K562 (cell line): ENCODE results near the gene CD164. TPM values are rescaled to one million over a fixed set of nuclear protein-coding genes. Genes with fewer than 3 reads are reported as not detected.

ENCODE experiments used
- ATAC-seq: fragments of 200-7000 bp; cut with Tn5 transposase; 3 replicates; pipeline ENCODE4 v1.9.1; 2020; ENCODE audit warnings: moderate library complexity
- BruUV-seq: library from RNA; stranded (reverse); fragments of 400-500 nt; replicated peaks from 2 replicates; lab custom pipeline; 2021; lab: Mats Ljungman, UMichigan
- CTCF ChIA-PET: fragments of 300-600 bp; formaldehyde crosslinking; extraction: SDS; loops from one replicate; lab custom pipeline; 2021; ENCODE audit warnings: low intra/inter-chr PET ratio; lab: Yijun Ruan, JAX
- POLR2A ChIA-PET: fragments of 300-600, 350-650 bp; sonication (Branson Sonifier 250); formaldehyde crosslinking; extraction: SDS; loops from one replicate; lab custom pipeline; 2021; ENCODE audit warnings: antibody characterized with exemption, inconsistent platforms; lab: Yijun Ruan, JAX
- DNase-seq, 4 experiments: peaks; one replicate each; pipeline versions ENCODE4 v3.0.0 to v3.0.0-alpha.2; 2011 to 2018; ENCODE audit warnings: low spot score in 3 of 4, mixed read lengths in 3 of 4; ENCODE audit errors: extremely low read depth in 1 of 4
- FAIRE-seq: peaks from 2 replicates; lab custom pipeline; 2011; peaks lifted over from hg19 to GRCh38; lab: Jason Lieb, UNC
- H2AFZ ChIP-seq: 2 replicates; pipeline ENCODE4 v1.6.0; 2011; ENCODE audit warnings: low read depth, low read length, control low read depth, inconsistent platforms
- H3K27ac ChIP-seq: fragments of 200-600 bp; 3 replicates; pipeline ENCODE4 v1.8.0; 2011; ENCODE audit warnings: low read depth, mild to moderate bottlenecking, control low read depth, inconsistent platforms, low read length, moderate library complexity, mixed read lengths; ENCODE audit errors: extremely low read depth
- H3K27me3 ChIP-seq, 2 experiments: fragments of 300-600 bp in 1 of 2; 2 replicates in 1 of 2; 3 replicates in 1 of 2; pipeline versions ENCODE4 v1.6.0 to v1.8.0; 2011; ENCODE audit warnings: inconsistent platforms in 2 of 2, low read length in 2 of 2, mild to moderate bottlenecking in 1 of 2, mixed read lengths in 1 of 2, moderate library complexity in 1 of 2; ENCODE audit not compliant: control insufficient read depth in 2 of 2, insufficient read depth in 2 of 2
- H3K36me3 ChIP-seq: fragments of 300-600 bp; 3 replicates; pipeline ENCODE4 v1.8.0; 2011; ENCODE audit warnings: mild to moderate bottlenecking, low read length, inconsistent platforms; ENCODE audit not compliant: control insufficient read depth, insufficient read depth
- H3K4me1 ChIP-seq, 2 experiments: fragments of 200-600 bp in 1 of 2; replicated peaks in 1 of 2; 2 replicates in 1 of 2; 3 replicates in 1 of 2; pipeline versions ENCODE4 v1.5.1 to v1.8.0; 2011; ENCODE audit warnings: inconsistent platforms in 2 of 2, low read length in 2 of 2, mild to moderate bottlenecking in 1 of 2, mixed read lengths in 1 of 2, moderate library complexity in 1 of 2; ENCODE audit not compliant: control insufficient read depth in 2 of 2, insufficient read depth in 2 of 2
- H3K4me2 ChIP-seq: 2 replicates; pipeline ENCODE4 v1.6.1; 2011; ENCODE audit warnings: low read length, control low read depth, inconsistent platforms, mixed read lengths; ENCODE audit not compliant: insufficient read depth
- H3K4me3 ChIP-seq: fragments of 200-600 bp; sonication (generic), shearing (Covaris generic); 2 replicates; pipeline ENCODE4 v1.5.1; 2016; ENCODE audit warnings: control low read depth, inconsistent platforms
- H3K79me2 ChIP-seq: fragments of 200-600 bp; 3 replicates; pipeline ENCODE4 v1.8.0; 2011; ENCODE audit warnings: low read length, inconsistent platforms; ENCODE audit not compliant: control insufficient read depth, insufficient read depth
- H3K9ac ChIP-seq, 2 experiments: 2 replicates each; pipeline versions ENCODE4 v1.6.0 to v1.6.1; 2011; ENCODE audit warnings: low read depth in 2 of 2, low read length in 2 of 2, control low read depth in 1 of 2, inconsistent platforms in 1 of 2, mild to moderate bottlenecking in 1 of 2, mixed read lengths in 1 of 2; ENCODE audit not compliant: insufficient read depth in 1 of 2
- H3K9me1 ChIP-seq: one replicate; pipeline ENCODE4 v1.6.0; 2011; ENCODE audit warnings: inconsistent platforms, mild to moderate bottlenecking, low read length, moderate library complexity; ENCODE audit not compliant: control insufficient read depth, insufficient read depth
- H3K9me3 ChIP-seq: replicated peaks from 2 replicates; pipeline ENCODE4 v1.5.1; 2011; ENCODE audit warnings: low read depth, low read length, inconsistent platforms; ENCODE audit not compliant: control insufficient read depth, insufficient read depth
- H4K20me1 ChIP-seq: replicated peaks from 2 replicates; pipeline ENCODE4 v1.6.1; 2011; ENCODE audit warnings: low read length, inconsistent platforms, mixed read lengths; ENCODE audit not compliant: control insufficient read depth, insufficient read depth
- BCL6 ChIP-seq: fragments of 250-450 bp; sonication (Bioruptor Pico); IDR thresholded peaks from 2 replicates; pipeline ENCODE4 v1.4.0; 2020
- CBFA2T3 ChIP-seq: fragments of 450-650 bp; IDR thresholded peaks from 2 replicates; pipeline ENCODE4 v1.6.1; 2017
- E2F3 ChIP-seq: fragments of 250-450 bp; sonication (Bioruptor Pico); IDR thresholded peaks from 2 replicates; pipeline ENCODE4 v1.4.0; 2020; ENCODE audit warnings: mild to moderate bottlenecking
- ETV1 ChIP-seq: fragments of 450-650 bp; conservative IDR thresholded peaks from 2 replicates; pipeline ENCODE4 v1.6.1; 2016; ENCODE audit warnings: missing genetic modification characterization, control low read depth, low read depth, missing compliant biosample characterization
- FOXA1 ChIP-seq: fragments of 450-650 bp; IDR thresholded peaks from 2 replicates; pipeline ENCODE4 v1.6.1; 2016; ENCODE audit warnings: mild to moderate bottlenecking, borderline replicate concordance
- FOXK1 ChIP-seq: sonication (generic); formaldehyde crosslinking; IDR thresholded peaks from 2 replicates; pipeline ENCODE4 v1.8.0; 2022; ENCODE audit warnings: missing genetic modification reagents, mild to moderate bottlenecking, borderline replicate concordance
- GTF2E2 ChIP-seq: fragments of 200-800 bp; sonication (Bioruptor generic); IDR thresholded peaks from 2 replicates; pipeline ENCODE4 v1.6.1; 2016; ENCODE audit warnings: missing genetic modification characterization, missing compliant biosample characterization
- HEY1 ChIP-seq: fragments of 250-450 bp; sonication (Bioruptor Pico); IDR thresholded peaks from 2 replicates; pipeline ENCODE4 v1.5.0; 2020; ENCODE audit warnings: mild to moderate bottlenecking, moderate library complexity, borderline replicate concordance
- HNRNPK ChIP-seq: fragments of 200-400 bp; formaldehyde crosslinking; IDR thresholded peaks from one replicate; pipeline ENCODE4 v1.6.1; 2018; ENCODE audit warnings: mild to moderate bottlenecking, low read depth, low read length; ENCODE audit not compliant: poor library complexity, severe bottlenecking
- MAZ ChIP-seq, 2 experiments: fragments of 450-650 bp in 1 of 2; sonication (generic) in 1 of 2; formaldehyde crosslinking; IDR thresholded peaks in 1 of 2; conservative IDR thresholded peaks in 1 of 2; 2 replicates each; pipeline versions ENCODE4 v1.4.0 to v1.5.0; 2020; ENCODE audit warnings: mild to moderate bottlenecking in 1 of 2, missing genetic modification reagents in 1 of 2
- MTA3 ChIP-seq: fragments of 450-650 bp; formaldehyde crosslinking; IDR thresholded peaks from 2 replicates; pipeline ENCODE4 v1.6.1; 2017; ENCODE audit warnings: mild to moderate bottlenecking, borderline replicate concordance
- NR2F6 ChIP-seq: fragments of 450-650 bp; formaldehyde crosslinking; IDR thresholded peaks from 2 replicates; pipeline ENCODE4 v1.4.0; 2020; ENCODE audit warnings: mild to moderate bottlenecking
- SMAD1 ChIP-seq: fragments of 150-350 bp; IDR thresholded peaks from 2 replicates; pipeline ENCODE4 v1.6.1; 2014; ENCODE audit warnings: low read length, low read depth; ENCODE audit not compliant: partially characterized antibody
- TRIM28 ChIP-seq: fragments of 450-650 bp; IDR thresholded peaks from 2 replicates; pipeline ENCODE4 v1.6.1; 2017
- YY1 ChIP-seq, 3 experiments: IDR thresholded peaks; 2 replicates each; pipeline ENCODE4 v1.6.1; 2011; ENCODE audit warnings: low read length in 2 of 3, mild to moderate bottlenecking in 2 of 3, moderate library complexity in 2 of 3, borderline replicate concordance in 1 of 3, control low read depth in 1 of 3, low read depth in 1 of 3; ENCODE audit not compliant: insufficient read depth in 3 of 3, insufficient replicate concordance in 2 of 3, control insufficient read depth in 1 of 3, insufficient read length in 1 of 3; ENCODE audit errors: extremely low read depth in 1 of 3
- ZNF175 ChIP-seq: fragments of 200-800 bp; sonication (Bioruptor generic); IDR thresholded peaks from 2 replicates; pipeline ENCODE4 v1.6.1; 2016; ENCODE audit warnings: low read depth, mild to moderate bottlenecking, missing genetic modification characterization, missing compliant biosample characterization
- ZNF707 ChIP-seq: fragments of 250-450 bp; sonication (Bioruptor Pico); conservative IDR thresholded peaks from 2 replicates; pipeline ENCODE4 v1.8.0; 2022; ENCODE audit warnings: inconsistent platforms, mild to moderate bottlenecking, moderate library complexity
- WGBS: fragments of 100-300 bp; shearing (Covaris generic); methylation state at CpG from one replicate; pipeline ENCODE4 v1.1.6; 2016; ENCODE audit warnings: low coverage, mixed read lengths; ENCODE audit not compliant: insufficient coverage; ENCODE audit errors: missing lambda C conversion rate; 5-methylcytosine and 5-hydroxymethylcytosine counted together
- in situ Hi-C: fragments of 300-500 bp; cut with MboI; formaldehyde crosslinking; loops from 4 replicates; pipeline ENCODE4 v1.15.0; 2018; ENCODE audit warnings: inconsistent platforms, mixed read lengths
- intact Hi-C: fragments of 100-400 bp; cut with micrococcal nuclease; formaldehyde crosslinking; loops from 2 replicates; pipeline ENCODE4 v1.14.2; 2022
- polyA plus RNA-seq, 8 experiments: library from polyadenylated mRNA; depleted of rRNA in 4 of 8; stranded (reverse) in 5 of 8; unstranded in 3 of 8; fragments of >200 nt; fragmentation: Nextera tagmentation in 2 of 8; fragmentation: Illumina TruSeq in 1 of 8; extraction: Ambion mirVana in 2 of 8; extraction: Trizol in 1 of 8; gene quantifications; 2 replicates each; pipeline versions ENCODE4 v1.2.1 to v1.2.3, GENCODE V29; 2011 to 2014; ENCODE audit warnings: inconsistent platforms in 1 of 8, missing spikeins in 1 of 8
- total RNA-seq, 7 experiments: library from RNA; depleted of rRNA in 6 of 7; stranded (reverse); fragments of >200 nt in 6 of 7; fragmentation: Illumina TruSeq in 2 of 7; extraction: Trizol in 2 of 7; gene quantifications; 2 replicates each; pipeline versions ENCODE4 v1.2.1 to v1.2.3, GENCODE V29; 2011 to 2021; ENCODE audit warnings: low replicate concordance in 1 of 7
- TF ChIP-seq, protein P1 (sequence below): fragments of 450-650 bp; IDR thresholded peaks from 2 replicates; pipeline ENCODE4 v1.6.1; 2016; ENCODE audit warnings: antibody characterized with exemption
- TF ChIP-seq, protein P2 (sequence below): fragments of 450-650 bp; IDR thresholded peaks from 2 replicates; pipeline ENCODE4 v1.6.1; 2016; ENCODE audit warnings: borderline replicate concordance

CD164 gene
- total and polyA plus RNA-seq, 9 of the 15 experiments (the other 6 are each of a cell fraction or from before 2014, with no cell fraction given): 79.5 to 317 (median 165) TPM

DNA sequence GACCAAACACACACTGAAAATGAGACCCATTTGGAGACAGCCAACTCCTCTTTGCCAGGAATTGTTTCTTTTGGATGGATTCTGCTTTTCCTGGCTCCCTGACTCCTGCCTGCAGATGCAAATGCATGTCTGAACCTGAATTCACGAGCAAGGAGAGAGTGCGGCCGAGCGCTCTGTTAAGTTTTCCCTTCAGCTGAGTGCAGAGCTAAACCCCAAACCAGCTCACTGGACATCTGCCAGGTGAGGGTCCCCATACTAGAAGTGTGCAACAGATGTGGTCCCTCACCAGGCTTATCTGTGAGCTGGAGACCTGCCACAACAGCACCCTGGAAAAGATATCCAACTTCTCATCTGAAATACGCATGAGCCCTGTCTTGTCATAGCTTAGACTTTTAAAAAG is 59.0 kb downstream of the CD164 start:
- no peak for FAIRE-seq
- Histone ChIP-seq H4K20me1 (no peaks in the 10 kb centered on the region), H3K4me2 (peak overlapping the region; percentile 9; the same call in 1 of the 2 replicates), H3K27ac (no peak overlapping the region), H3K9me1 (no peaks in the 10 kb centered on the region), H3K4me3 (no peak overlapping the region), H3K4me1 (peaks cover 7 to 13% of the 10 kb centered on the region in 2 experiments; a peak in 3 of 5 replicates), H3K9me3 (no peaks in the 10 kb centered on the region), H3K27me3 (no peaks in the 10 kb centered on the region), H2AFZ (peak overlapping the region; percentile 93), H3K36me3 (no peaks in the 10 kb centered on the region), H3K9ac (no peak overlapping the region; a peak in 1 of 4 replicates), H3K79me2 (no peaks in the 10 kb centered on the region)
- in situ Hi-C loops (no loop called here), intact Hi-C loops (no loop called here)
- no TSS peak for BruUV-seq
- ATAC-seq: peak; percentile 37; the same call in 2 of the 3 replicates
- ChIA-PET POLR2A (interaction anchor here (0.5 to 1.1 kb wide), 3 partner anchors 12 to 79 kb away, joined by 3 to 4 read pairs (median 3); no protein-coding TSS in a partner anchor), CTCF (no interaction called here)
- DNase-seq: peak in 1 of 4 experiments; percentile 35
- WGBS: 52% methylated on average over 5 of the region's 5 CpGs
- TF ChIP-seq E2F3: no peak
- TF ChIP-seq CBFA2T3: peak; percentile 14; the same call in 1 of the 2 replicates
- TF ChIP-seq HNRNPK: no peak
- TF ChIP-seq ZNF707 (CRISPR knock-in tag): no peak
- TF ChIP-seq GTF2E2: 0 out of 2 replicates have a peak, but pooled peaks have one; percentile 20
- no peak for TF ChIP-seq YY1 (IDR thresholded peaks at IDR 0.05; ENCODE audit: borderline replicate concordance in 1 of 3, control insufficient read depth in 1 of 3, extremely low read depth in 1 of 3, insufficient read depth in 3 of 3, insufficient read length in 1 of 3, insufficient replicate concordance in 2 of 3, low read depth in 1 of 3, low read length in 2 of 3)
- TF ChIP-seq MAZ (CRISPR knock-in tag; conservative IDR thresholded peaks at IDR 0.05 in 1 of 2, IDR thresholded peaks at IDR 0.05 in 1 of 2): no peak
- TF ChIP-seq, protein P1, sequence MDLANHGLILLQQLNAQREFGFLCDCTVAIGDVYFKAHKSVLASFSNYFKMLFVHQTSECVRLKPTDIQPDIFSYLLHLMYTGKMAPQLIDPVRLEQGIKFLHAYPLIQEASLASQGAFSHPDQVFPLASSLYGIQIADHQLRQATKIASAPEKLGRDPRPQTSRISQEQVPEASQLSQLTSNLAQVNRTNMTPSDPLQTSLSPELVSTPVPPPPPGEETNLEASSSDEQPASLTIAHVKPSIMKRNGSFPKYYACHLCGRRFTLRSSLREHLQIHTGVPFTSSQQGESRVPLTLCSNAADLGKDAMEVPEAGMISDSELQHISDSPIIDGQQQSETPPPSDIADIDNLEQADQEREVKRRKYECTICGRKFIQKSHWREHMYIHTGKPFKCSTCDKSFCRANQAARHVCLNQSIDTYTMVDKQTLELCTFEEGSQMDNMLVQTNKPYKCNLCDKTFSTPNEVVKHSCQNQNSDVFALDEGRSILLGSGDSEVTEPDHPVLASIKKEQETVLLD: no peak
- no peak for TF ChIP-seq ETV1
- TF ChIP-seq SMAD1: no peak
- no peak for TF ChIP-seq BCL6
- no peak for TF ChIP-seq FOXK1 (CRISPR knock-in tag)
- no peak for TF ChIP-seq TRIM28
- no peak for TF ChIP-seq ZNF175
- TF ChIP-seq MTA3: no peak
- TF ChIP-seq NR2F6 (CRISPR knock-in tag): no peak
- TF ChIP-seq HEY1: no peak
- TF ChIP-seq, protein P2, sequence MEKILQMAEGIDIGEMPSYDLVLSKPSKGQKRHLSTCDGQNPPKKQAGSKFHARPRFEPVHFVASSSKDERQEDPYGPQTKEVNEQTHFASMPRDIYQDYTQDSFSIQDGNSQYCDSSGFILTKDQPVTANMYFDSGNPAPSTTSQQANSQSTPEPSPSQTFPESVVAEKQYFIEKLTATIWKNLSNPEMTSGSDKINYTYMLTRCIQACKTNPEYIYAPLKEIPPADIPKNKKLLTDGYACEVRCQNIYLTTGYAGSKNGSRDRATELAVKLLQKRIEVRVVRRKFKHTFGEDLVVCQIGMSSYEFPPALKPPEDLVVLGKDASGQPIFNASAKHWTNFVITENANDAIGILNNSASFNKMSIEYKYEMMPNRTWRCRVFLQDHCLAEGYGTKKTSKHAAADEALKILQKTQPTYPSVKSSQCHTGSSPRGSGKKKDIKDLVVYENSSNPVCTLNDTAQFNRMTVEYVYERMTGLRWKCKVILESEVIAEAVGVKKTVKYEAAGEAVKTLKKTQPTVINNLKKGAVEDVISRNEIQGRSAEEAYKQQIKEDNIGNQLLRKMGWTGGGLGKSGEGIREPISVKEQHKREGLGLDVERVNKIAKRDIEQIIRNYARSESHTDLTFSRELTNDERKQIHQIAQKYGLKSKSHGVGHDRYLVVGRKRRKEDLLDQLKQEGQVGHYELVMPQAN: no peak
- no peak for TF ChIP-seq FOXA1
